SK-N-SH (cell line): ENCODE results near the gene BAG1. TPM values are rescaled to one million over a fixed set of nuclear protein-coding genes. Genes with fewer than 3 reads are reported as not detected.

Source experiments
- CTCF ChIA-PET: fragments of 300-600, 350-600 bp; formaldehyde crosslinking; extraction: SDS; loops from one replicate; lab custom pipeline; 2021; lab: Yijun Ruan, JAX
- POLR2A ChIA-PET: fragments of 350-600 bp; sonication (Branson Sonifier 250); formaldehyde crosslinking; extraction: SDS; loops from one replicate; lab custom pipeline; 2020; ENCODE audit warnings: antibody characterized with exemption, inconsistent platforms; lab: Yijun Ruan, JAX
- DNase-seq: peaks from one replicate; pipeline ENCODE4 v3.0.0; 2012
- H2AFZ ChIP-seq: fragments of 200-600 bp; sonication (generic); 2 replicates; pipeline ENCODE4 v1.8.1; 2016; ENCODE audit warnings: antibody characterized with exemption, mild to moderate bottlenecking, low read depth
- H3F3A ChIP-seq: fragments of 200-600 bp; sonication (generic); replicated peaks from 2 replicates; pipeline ENCODE3; 2016; ENCODE audit warnings: antibody characterized with exemption, mild to moderate bottlenecking; ENCODE audit not compliant: insufficient read depth
- H3K27ac ChIP-seq, 2 experiments: fragments of 200-500 bp in 1 of 2; fragments of 200-600 bp in 1 of 2; sonication (Bioruptor generic) in 1 of 2; sonication (generic), shearing (Covaris generic) in 1 of 2; 2 replicates each; pipeline versions ENCODE4 v1.5.1 to v1.6.1; 2014 to 2016; ENCODE audit warnings: low read depth in 2 of 2, inconsistent platforms in 1 of 2, low read length in 1 of 2, mild to moderate bottlenecking in 1 of 2, mixed read lengths in 1 of 2
- H3K27me3 ChIP-seq: fragments of 200-600 bp; sonication (generic), shearing (Covaris generic); 2 replicates; pipeline ENCODE4 v1.6.1; 2016; ENCODE audit warnings: mixed run types; ENCODE audit not compliant: insufficient read depth
- H3K36me3 ChIP-seq, 2 experiments: fragments of 200-500 bp in 1 of 2; fragments of 200-600 bp in 1 of 2; sonication (Bioruptor generic) in 1 of 2; sonication (generic) in 1 of 2; replicated peaks in 1 of 2; 2 replicates each; pipeline versions ENCODE3 to v1.5.1; 2014 to 2016; ENCODE audit warnings: low read length in 1 of 2, mild to moderate bottlenecking in 1 of 2; ENCODE audit not compliant: insufficient read depth in 2 of 2, control insufficient read depth in 1 of 2
- H3K4me1 ChIP-seq, 2 experiments: fragments of 200-500 bp in 1 of 2; fragments of 200-600 bp in 1 of 2; sonication (Bioruptor generic) in 1 of 2; sonication (generic), shearing (Covaris generic) in 1 of 2; 2 replicates each; pipeline versions ENCODE4 v1.5.1 to v1.6.1; 2014 to 2016; ENCODE audit warnings: low read depth in 1 of 2, low read length in 1 of 2, mixed run types in 1 of 2; ENCODE audit not compliant: insufficient read depth in 2 of 2, control insufficient read depth in 1 of 2
- H3K4me2 ChIP-seq: fragments of 200-600 bp; sonication (generic), shearing (Covaris generic); 2 replicates; pipeline ENCODE4 v1.6.1; 2017; ENCODE audit warnings: mixed run types
- H3K4me3 ChIP-seq, 2 experiments: fragments of 200-500 bp in 1 of 2; fragments of 200-600 bp in 1 of 2; sonication (Bioruptor generic) in 1 of 2; sonication (generic), shearing (Covaris generic) in 1 of 2; 2 replicates each; pipeline versions ENCODE4 v1.5.1 to v1.8.1; 2014 to 2016; ENCODE audit warnings: low read depth in 2 of 2, inconsistent platforms in 1 of 2, low read length in 1 of 2, mild to moderate bottlenecking in 1 of 2, mixed read lengths in 1 of 2, moderate library complexity in 1 of 2
- H3K79me2 ChIP-seq: fragments of 200-600 bp; sonication (generic); 2 replicates; pipeline ENCODE4 v1.8.1; 2017; ENCODE audit warnings: mild to moderate bottlenecking; ENCODE audit not compliant: insufficient read depth
- H3K9ac ChIP-seq: fragments of 200-600 bp; sonication (generic); 2 replicates; pipeline ENCODE4 v1.6.1; 2017; ENCODE audit warnings: mixed run types
- H3K9me2 ChIP-seq: fragments of 200-600 bp; sonication (generic); 2 replicates; pipeline ENCODE4 v1.6.1; 2017; ENCODE audit warnings: mixed run types
- H3K9me3 ChIP-seq: fragments of 200-600 bp; sonication (generic); 2 replicates; pipeline ENCODE4 v1.6.1; 2017; ENCODE audit warnings: mixed run types, mild to moderate bottlenecking, moderate library complexity
- H4K20me1 ChIP-seq: fragments of 200-600 bp; sonication (generic); 2 replicates; pipeline ENCODE4 v1.6.1; 2017; ENCODE audit warnings: mild to moderate bottlenecking, mixed run types; ENCODE audit not compliant: insufficient read depth
- CHD2 ChIP-seq: fragments of 150-350 bp; IDR thresholded peaks from 2 replicates; pipeline ENCODE4 v1.6.1; 2018; ENCODE audit warnings: low read length; ENCODE audit not compliant: partially characterized antibody
- EP300 ChIP-seq, 2 experiments: IDR thresholded peaks; 2 replicates each; pipeline versions ENCODE4 v1.4.0 to v1.6.1; 2012; ENCODE audit warnings: borderline replicate concordance in 1 of 2, low read depth in 1 of 2, low read length in 1 of 2
- EZH2phosphoT487 ChIP-seq: fragments of 200-600 bp; sonication (generic); IDR thresholded peaks from 2 replicates; pipeline ENCODE4 v1.6.1; 2017; ENCODE audit warnings: low read depth, mixed run types, mild to moderate bottlenecking, antibody characterized with exemption, moderate library complexity, borderline replicate concordance
- FOSL2 ChIP-seq: IDR thresholded peaks from 2 replicates; pipeline ENCODE4 v1.4.0; 2012; ENCODE audit warnings: low read depth, mild to moderate bottlenecking, moderate library complexity, borderline replicate concordance
- FOXJ3 ChIP-seq: sonication (generic); formaldehyde crosslinking; IDR thresholded peaks from 2 replicates; pipeline ENCODE4 v1.5.1; 2020; ENCODE audit warnings: mild to moderate bottlenecking, missing genetic modification reagents
- FOXM1 ChIP-seq: IDR thresholded peaks from 2 replicates; pipeline ENCODE4 v1.4.0; 2012; ENCODE audit warnings: low read depth, mild to moderate bottlenecking
- GABPA ChIP-seq: IDR thresholded peaks from 2 replicates; pipeline ENCODE4 v1.4.0; 2012; ENCODE audit warnings: low read depth, mild to moderate bottlenecking
- GATA2 ChIP-seq: sonication (generic); formaldehyde crosslinking; IDR thresholded peaks from 2 replicates; pipeline ENCODE4 v1.5.0; 2020; ENCODE audit warnings: mild to moderate bottlenecking, missing genetic modification reagents
- JUND ChIP-seq: IDR thresholded peaks from 2 replicates; pipeline ENCODE4 v1.4.0; 2012
- MEF2A ChIP-seq: IDR thresholded peaks from 2 replicates; pipeline ENCODE4 v1.4.0; 2012; ENCODE audit warnings: low read depth, borderline replicate concordance
- NRF1 ChIP-seq: IDR thresholded peaks from 2 replicates; pipeline ENCODE4 v1.6.1; 2012; ENCODE audit warnings: low read depth, mild to moderate bottlenecking, low read length
- RAD21 ChIP-seq: IDR thresholded peaks from 2 replicates; pipeline ENCODE4 v1.6.1; 2012; ENCODE audit warnings: mild to moderate bottlenecking, low read length
- RCOR1 ChIP-seq: fragments of 150-350 bp; IDR thresholded peaks from 2 replicates; pipeline ENCODE4 v1.6.1; 2017; ENCODE audit warnings: antibody characterized with exemption, low read length
- RFX5 ChIP-seq: IDR thresholded peaks from 2 replicates; pipeline ENCODE4 v1.6.1; 2012; ENCODE audit warnings: mild to moderate bottlenecking, improper control_type of control experiment, low read length
- SIN3A ChIP-seq: IDR thresholded peaks from 2 replicates; pipeline ENCODE4 v1.6.1; 2012; ENCODE audit warnings: low read depth, mild to moderate bottlenecking, low read length, moderate library complexity, borderline replicate concordance
- TAF1 ChIP-seq: IDR thresholded peaks from 2 replicates; pipeline ENCODE4 v1.6.1; 2012; ENCODE audit warnings: low read depth, mild to moderate bottlenecking, low read length, moderate library complexity, borderline replicate concordance
- TCF12 ChIP-seq: IDR thresholded peaks from 2 replicates; pipeline ENCODE4 v1.4.0; 2012
- YY1 ChIP-seq: IDR thresholded peaks from 2 replicates; pipeline ENCODE4 v1.4.0; 2012; ENCODE audit warnings: low read depth, mild to moderate bottlenecking
- WGBS: methylation state at CpG from one replicate; pipeline ENCODE4 v1.1.6; 2017; ENCODE audit warnings: low lambda C conversion rate; 5-methylcytosine and 5-hydroxymethylcytosine counted together
- polyA plus RNA-seq, 3 experiments: library from polyadenylated mRNA; depleted of rRNA; stranded (reverse); fragments of >200 nt; gene quantifications; 2 replicates each; pipeline ENCODE4 v1.2.3, GENCODE V29; 2012
- TF ChIP-seq, protein P1 (sequence below): fragments of 150-350 bp; IDR thresholded peaks from 2 replicates; pipeline ENCODE4 v1.6.1; 2017; ENCODE audit warnings: antibody characterized with exemption, low read length, low read depth, borderline replicate concordance
- TF ChIP-seq, protein P2 (sequence below): IDR thresholded peaks from 2 replicates; pipeline ENCODE4 v1.4.0; 2012; ENCODE audit warnings: low read depth, borderline replicate concordance
- TF ChIP-seq, protein P3 (sequence below): fragments of 150-350 bp; IDR thresholded peaks from 2 replicates; pipeline ENCODE4 v1.6.1; 2016; ENCODE audit warnings: mild to moderate bottlenecking, low read depth, low read length
- TF ChIP-seq, protein P4 (sequence below): IDR thresholded peaks from 2 replicates; pipeline ENCODE4 v1.4.0; 2012; ENCODE audit warnings: low read depth
- TF ChIP-seq, protein P5 (sequence below): IDR thresholded peaks from 2 replicates; pipeline ENCODE4; 2012

The BAG1 gene
- polyA plus RNA-seq, 1 of the 3 experiments (the other 2 are of a cell fraction) = 49.9 TPM

DNA sequence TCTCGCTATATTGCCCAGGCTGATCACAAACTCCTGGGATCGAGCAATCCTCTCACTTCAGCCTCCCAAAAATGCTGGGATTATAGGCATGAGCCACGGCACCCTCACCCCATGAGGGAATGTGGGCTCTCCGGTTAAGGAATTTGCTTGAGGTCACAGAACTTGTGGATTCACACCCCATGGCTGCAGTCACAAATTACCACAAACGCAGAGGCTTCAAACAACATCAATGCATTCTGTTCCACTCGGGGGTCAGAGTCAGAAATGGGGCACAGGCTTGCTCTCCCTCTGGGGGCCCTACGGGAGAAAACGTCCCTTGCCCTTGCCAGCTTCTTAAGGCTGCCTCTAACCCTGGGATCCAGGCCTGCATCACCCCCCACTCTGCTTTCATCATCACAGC, 36.8 kb downstream of the BAG1 start:
- H3K36me3 ChIP-seq = no peaks in the 10 kb centered on the region
- no peaks in the 10 kb centered on the region for H3K27me3 ChIP-seq
- ChIA-PET CTCF (interaction anchor here (2.2 to 4.3 kb wide), 3 partner anchors 12 to 146 kb away, joined by 10 to 57 read pairs (median 41); partner anchors contain the start of gene SPINK4), POLR2A (no interaction called here)
- no peaks in the 10 kb centered on the region for H3K79me2 ChIP-seq
- no peak overlapping the region for H3K27ac ChIP-seq
- H3K9me3 ChIP-seq = no peaks in the 10 kb centered on the region
- peaks cover 2 to 3% of the 10 kb centered on the region in 2 experiments; a peak in 1 of 4 replicates for H3K4me1 ChIP-seq
- no peak overlapping the region for H3K4me3 ChIP-seq
- WGBS = 85% methylated on average over 6 of the region's 8 CpGs
- no peaks in the 10 kb centered on the region for H3K9me2 ChIP-seq
- H3K9ac ChIP-seq = no peak overlapping the region
- TF ChIP-seq RCOR1 (no peak), CHD2 (no peak), NRF1 (no peak), FOSL2 (no peak), SIN3A (no peak), JUND (no peak), TAF1 (no peak), GABPA (no peak), EZH2phosphoT487 (no peak), RFX5 (no peak), FOXJ3 (CRISPR knock-in tag) (no peak), MEF2A (no peak), GATA2 (no peak)
- TF ChIP-seq, protein P1, sequence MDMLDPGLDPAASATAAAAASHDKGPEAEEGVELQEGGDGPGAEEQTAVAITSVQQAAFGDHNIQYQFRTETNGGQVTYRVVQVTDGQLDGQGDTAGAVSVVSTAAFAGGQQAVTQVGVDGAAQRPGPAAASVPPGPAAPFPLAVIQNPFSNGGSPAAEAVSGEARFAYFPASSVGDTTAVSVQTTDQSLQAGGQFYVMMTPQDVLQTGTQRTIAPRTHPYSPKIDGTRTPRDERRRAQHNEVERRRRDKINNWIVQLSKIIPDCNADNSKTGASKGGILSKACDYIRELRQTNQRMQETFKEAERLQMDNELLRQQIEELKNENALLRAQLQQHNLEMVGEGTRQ = no peak
- TF ChIP-seq, protein P2, sequence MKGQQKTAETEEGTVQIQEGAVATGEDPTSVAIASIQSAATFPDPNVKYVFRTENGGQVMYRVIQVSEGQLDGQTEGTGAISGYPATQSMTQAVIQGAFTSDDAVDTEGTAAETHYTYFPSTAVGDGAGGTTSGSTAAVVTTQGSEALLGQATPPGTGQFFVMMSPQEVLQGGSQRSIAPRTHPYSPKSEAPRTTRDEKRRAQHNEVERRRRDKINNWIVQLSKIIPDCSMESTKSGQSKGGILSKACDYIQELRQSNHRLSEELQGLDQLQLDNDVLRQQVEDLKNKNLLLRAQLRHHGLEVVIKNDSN = no peak
- TF ChIP-seq, protein P3, sequence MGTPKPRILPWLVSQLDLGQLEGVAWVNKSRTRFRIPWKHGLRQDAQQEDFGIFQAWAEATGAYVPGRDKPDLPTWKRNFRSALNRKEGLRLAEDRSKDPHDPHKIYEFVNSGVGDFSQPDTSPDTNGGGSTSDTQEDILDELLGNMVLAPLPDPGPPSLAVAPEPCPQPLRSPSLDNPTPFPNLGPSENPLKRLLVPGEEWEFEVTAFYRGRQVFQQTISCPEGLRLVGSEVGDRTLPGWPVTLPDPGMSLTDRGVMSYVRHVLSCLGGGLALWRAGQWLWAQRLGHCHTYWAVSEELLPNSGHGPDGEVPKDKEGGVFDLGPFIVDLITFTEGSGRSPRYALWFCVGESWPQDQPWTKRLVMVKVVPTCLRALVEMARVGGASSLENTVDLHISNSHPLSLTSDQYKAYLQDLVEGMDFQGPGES = no peak
- H4K20me1 ChIP-seq = no peaks in the 10 kb centered on the region
- DNase-seq = no peak
- no peak overlapping the region for H3K4me2 ChIP-seq
- H2AFZ ChIP-seq = no peak overlapping the region
- no peaks in the 10 kb centered on the region for H3F3A ChIP-seq

DNA sequence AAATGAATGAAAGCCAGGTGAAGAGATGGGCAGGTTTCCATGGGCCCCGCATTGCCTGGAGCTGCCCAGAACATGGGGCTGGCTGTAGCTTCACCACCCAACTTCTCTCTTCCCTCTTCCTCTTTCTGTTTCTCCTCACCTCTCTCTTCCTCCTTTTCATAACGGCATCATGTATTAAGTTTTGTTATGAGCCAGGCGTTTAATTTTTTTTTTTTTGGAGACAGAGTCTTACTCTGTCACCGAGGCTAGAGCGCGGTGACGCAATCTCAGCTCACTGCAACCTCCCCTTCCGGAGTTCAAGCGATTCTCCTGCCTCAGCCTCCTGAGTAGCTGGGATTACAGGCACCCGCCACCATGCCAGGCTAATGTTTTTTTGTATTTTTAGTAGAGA, 37.5 kb downstream of the BAG1 start:
- Histone ChIP-seq H3K79me2 (no peaks in the 10 kb centered on the region), H3K27me3 (no peaks in the 10 kb centered on the region), H3K9me2 (no peaks in the 10 kb centered on the region), H3K9ac (no peak overlapping the region), H3K9me3 (no peaks in the 10 kb centered on the region), H4K20me1 (no peaks in the 10 kb centered on the region), H3K4me2 (no peak overlapping the region), H2AFZ (no peak overlapping the region), H3F3A (no peaks in the 10 kb centered on the region), H3K36me3 (no peaks in the 10 kb centered on the region), H3K4me1 (peaks cover 2 to 3% of the 10 kb centered on the region in 2 experiments; a peak in 1 of 4 replicates), H3K27ac (no peak overlapping the region), H3K4me3 (no peak overlapping the region)
- 92% methylated on average over 10 of the region's 10 CpGs for WGBS
- no peak for DNase-seq
- ChIA-PET POLR2A (interaction anchor here (1.3 to 1.7 kb wide), 2 partner anchors 151 to 203 kb away, joined by 3 to 5 read pairs; partner anchors contain the start of gene SMU1), CTCF (interaction anchor here (1.0 to 4.3 kb wide), 15 partner anchors 13 to 166 kb away, joined by 3 to 57 read pairs (median 6); partner anchors contain the start of genes NFX1, SMU1 and SPINK4)
- TF ChIP-seq, protein P1 = no peak
- TF ChIP-seq YY1 (no peak), RCOR1 (no peak), RAD21 (no peak), FOXM1 (no peak), TCF12 (no peak), EP300 (IDR thresholded peaks at IDR 0.05; ENCODE audit: borderline replicate concordance in 1 of 2, low read depth in 1 of 2, low read length in 1 of 2) (no peak), FOSL2 (no peak)
- TF ChIP-seq, protein P4, sequence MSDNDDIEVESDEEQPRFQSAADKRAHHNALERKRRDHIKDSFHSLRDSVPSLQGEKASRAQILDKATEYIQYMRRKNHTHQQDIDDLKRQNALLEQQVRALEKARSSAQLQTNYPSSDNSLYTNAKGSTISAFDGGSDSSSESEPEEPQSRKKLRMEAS = no peak
- TF ChIP-seq, protein P5, sequence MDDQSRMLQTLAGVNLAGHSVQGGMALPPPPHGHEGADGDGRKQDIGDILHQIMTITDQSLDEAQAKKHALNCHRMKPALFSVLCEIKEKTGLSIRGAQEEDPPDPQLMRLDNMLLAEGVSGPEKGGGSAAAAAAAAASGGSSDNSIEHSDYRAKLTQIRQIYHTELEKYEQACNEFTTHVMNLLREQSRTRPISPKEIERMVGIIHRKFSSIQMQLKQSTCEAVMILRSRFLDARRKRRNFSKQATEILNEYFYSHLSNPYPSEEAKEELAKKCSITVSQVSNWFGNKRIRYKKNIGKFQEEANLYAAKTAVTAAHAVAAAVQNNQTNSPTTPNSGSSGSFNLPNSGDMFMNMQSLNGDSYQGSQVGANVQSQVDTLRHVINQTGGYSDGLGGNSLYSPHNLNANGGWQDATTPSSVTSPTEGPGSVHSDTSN = no peak
- TF ChIP-seq, protein P3 = no peak
